Suppressor macrophage (primary cell): Measurements from ENCODE around the gene TMEM271.
"Not testable (repeated sequence)": the region's sequence is repeated elsewhere in the genome, so short reads cannot be mapped to it uniquely, and the experiment has no call there.

ENCODE experiments used
- DNase-seq, 4 experiments: peaks; one replicate each; pipeline ENCODE4 v3.0.0-alpha.2; 2020 to 2022

TMEM271 gene

DNA sequence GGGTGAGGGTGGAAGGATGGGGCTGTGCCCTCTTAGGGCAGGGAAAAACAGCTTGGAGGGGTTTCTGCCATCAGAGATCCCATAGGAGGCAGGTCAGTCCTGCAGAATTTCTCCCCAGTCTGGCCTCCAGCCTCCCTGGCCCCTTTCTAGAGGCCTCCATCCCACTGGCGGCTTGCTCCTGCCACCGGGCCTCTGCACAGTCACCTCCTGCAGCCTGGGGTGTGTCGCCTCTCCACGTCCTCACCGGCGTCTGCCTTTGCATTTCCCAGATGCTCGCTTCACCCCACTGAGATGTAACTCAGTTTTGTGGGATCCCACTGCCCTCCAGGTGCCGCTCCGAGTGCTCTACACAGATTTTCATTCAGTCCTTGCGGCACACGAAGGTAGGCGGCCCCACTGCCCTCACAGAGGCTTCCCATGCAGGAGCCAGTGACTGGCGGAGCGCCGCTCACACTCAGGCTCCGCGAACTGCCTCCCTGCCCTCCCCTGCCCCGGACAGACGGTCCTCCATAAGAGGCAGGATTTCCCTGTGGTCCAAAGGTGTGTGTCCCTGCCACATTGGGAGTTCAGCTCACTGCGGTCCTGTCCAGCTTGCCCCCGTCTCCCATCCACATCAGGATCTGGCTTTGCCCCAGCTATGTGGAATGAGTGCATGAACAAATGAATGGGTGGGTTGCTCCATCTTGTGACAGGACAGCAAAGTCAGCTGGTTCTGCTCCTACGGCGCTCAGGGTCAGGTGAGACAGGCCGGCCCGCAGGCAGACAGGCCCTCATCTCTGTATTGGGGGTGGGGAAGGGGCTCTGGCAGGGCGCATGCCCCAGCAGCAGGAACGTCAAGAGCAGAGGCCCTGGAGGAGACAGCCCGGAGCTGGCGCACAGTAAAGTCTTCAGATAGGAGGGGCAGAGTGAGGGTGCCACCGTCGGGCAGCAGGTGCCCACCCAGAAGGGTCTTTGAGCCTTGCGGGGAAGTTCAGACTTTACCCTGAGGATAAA lies 2.7 kb upstream of the TMEM271 start:
- DNase-seq, result no peak

- peak in 1 of 4 experiments; percentile 2 for DNase-seq
Observed at GRCh38 chr4:577499-578450, 1.7 kb upstream of the TMEM271 start.

DNA sequence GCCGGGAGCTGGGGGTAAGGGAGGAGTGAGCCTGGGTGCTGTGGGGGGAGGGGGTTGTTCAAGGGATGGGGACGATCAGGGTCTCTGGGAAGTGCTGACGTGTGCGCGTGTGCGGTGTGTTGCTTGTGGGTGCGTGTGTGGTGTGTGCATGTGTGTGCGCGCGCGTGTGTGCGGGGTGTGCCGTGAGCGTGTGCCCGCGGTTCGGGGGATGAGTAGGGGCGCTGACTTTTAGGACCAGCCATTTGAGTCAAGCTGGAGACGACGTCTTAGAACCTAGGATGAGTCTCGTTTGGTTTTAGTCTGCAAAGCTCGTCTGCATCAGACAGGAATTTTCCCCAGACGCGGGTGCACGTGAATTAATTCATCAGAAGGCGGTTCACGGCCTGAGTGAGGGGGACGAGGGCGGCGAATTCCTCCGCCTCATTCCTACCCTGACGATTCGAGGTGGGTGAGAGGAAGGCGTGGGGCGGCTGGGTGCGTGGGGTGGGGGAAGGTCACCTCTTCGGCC lies 950 bp upstream of the TMEM271 start:
- no peak for DNase-seq

DNA sequence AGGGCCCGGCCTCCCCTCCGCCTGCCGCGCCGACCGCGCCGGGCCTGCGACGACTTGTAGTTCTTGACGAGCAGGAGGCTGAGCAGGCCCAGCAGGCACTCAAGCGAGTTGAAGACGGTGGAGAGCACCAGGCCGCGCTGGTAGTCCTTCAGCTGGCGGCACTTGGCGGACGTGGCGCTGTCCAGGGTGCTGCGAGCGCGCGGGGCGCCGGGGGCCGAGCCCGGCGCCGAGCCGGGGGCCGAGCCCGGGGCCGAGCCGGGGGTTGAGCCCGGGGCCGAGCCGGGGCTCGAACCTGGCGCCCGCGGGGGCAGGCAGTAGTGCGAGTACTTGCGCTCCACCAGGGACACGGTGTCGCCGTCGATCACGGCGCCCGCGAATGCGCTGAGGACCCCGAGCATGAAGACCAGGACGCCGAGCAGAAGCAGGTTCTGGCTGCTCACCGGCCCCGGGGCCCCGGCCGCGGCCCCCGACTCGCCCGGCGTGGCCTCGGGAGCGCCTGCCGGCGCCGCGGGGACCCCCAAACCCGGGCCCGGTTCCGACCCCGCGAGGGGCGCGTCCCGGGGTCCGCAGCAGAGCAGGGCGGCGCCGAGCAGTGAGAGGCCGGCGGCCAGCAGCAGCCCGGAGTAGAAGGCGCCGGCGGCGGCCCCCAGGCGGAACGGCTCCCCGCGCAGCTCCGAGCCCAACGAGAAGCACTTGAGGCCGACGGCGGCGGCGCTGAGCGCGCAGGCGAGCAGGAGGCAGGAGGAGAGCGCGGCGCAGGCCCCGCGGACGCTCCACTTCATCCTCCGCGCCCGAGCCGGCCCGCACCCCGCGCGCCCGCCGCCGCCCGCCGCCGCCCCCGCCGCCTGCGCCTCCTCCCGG lies 584 bp downstream of the TMEM271 start:
- peak in 3 of 4 experiments; percentile 15 to 52 (median 29) for DNase-seq

GRCh38 chr4:574346-575161 lies 1.5 kb downstream of the TMEM271 start:
- no peak for DNase-seq

GRCh38 chr4:573122-573892 lies 2.8 kb downstream of the TMEM271 start:
- no peak for DNase-seq

DNA sequence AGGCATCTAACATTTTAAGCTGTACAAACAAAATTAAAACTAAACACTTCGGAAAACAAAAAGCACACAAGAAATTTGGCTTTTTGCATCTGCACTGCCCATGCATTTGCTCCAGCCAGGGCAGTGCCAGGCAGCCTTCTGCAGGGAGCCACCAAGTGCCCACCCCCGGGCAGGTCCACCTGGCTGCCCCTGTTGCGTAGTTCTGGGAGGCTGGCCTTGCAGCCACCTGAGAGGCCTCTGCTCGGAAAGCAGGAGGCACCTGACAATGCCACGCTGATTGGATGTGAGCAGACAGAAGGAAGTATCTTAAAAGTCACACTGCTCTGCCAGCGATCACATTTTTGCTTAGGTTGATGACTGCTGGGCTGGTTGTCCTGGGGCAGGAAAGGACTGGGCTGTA lies 3.5 kb downstream of the TMEM271 start:
- no peak for DNase-seq

- no peak for DNase-seq
Observed at GRCh38 chr4:571838-572572, 4.1 kb downstream of the TMEM271 start.

DNA sequence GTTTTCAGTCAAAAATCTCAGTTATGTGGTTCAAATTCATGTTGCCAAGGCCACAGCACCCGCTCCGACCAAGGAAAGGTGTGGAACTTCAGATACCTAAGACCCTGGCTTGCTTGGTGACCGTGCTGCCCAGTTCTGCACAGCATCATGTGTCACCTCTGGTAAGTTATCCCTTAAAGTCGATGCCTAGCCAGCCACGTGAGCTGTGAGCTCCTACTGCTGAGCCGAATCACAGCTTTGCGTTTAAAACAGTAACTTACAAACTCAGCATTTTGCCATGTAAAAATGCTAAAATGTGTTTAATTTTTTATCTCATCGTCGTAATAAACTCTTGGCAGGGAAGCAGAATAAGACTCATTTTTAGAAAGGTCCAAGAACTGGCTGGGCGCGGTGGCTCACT lies 5.3 kb downstream of the TMEM271 start:
- DNase-seq, result no peak

- DNase-seq, result no peak
Observed at GRCh38 chr4:569958-570667, 6.0 kb downstream of the TMEM271 start.

DNA sequence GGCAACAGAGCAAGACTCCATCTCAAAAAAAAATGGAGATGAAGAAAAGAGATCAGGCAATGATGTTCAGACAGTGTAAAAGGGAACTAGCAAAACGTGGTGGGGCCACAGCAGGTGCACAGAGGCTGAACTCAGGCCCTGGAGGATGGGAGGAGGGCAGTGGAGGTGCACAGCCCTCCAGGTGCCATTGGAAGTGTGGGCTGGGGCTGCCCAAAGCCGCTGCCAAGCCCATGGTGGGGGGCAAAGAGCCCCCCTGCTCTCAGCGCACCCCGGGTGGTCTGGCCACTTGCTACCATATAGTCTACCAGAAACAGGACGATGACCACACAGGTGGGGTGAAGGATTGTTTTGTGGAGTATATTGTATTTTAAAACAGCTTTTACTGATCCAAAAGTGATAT lies 7.1 kb downstream of the TMEM271 start:
- no peak for DNase-seq

DNA sequence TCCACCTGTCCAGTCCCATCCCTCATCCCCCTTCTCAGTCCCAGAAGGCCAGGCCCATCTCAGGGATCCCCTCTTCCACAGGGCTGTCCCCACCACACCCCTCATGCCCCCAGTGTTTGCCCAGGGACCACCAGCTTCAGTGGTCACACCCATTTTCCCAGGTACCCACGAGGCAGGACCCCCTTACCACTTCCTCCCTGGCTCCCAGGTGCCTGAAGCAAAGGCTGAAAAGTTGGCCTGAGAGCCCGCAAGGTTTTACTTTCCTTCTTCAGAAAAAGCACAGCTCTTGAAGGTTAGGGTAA lies 7.8 kb downstream of the TMEM271 start:
- no peak for DNase-seq

DNA sequence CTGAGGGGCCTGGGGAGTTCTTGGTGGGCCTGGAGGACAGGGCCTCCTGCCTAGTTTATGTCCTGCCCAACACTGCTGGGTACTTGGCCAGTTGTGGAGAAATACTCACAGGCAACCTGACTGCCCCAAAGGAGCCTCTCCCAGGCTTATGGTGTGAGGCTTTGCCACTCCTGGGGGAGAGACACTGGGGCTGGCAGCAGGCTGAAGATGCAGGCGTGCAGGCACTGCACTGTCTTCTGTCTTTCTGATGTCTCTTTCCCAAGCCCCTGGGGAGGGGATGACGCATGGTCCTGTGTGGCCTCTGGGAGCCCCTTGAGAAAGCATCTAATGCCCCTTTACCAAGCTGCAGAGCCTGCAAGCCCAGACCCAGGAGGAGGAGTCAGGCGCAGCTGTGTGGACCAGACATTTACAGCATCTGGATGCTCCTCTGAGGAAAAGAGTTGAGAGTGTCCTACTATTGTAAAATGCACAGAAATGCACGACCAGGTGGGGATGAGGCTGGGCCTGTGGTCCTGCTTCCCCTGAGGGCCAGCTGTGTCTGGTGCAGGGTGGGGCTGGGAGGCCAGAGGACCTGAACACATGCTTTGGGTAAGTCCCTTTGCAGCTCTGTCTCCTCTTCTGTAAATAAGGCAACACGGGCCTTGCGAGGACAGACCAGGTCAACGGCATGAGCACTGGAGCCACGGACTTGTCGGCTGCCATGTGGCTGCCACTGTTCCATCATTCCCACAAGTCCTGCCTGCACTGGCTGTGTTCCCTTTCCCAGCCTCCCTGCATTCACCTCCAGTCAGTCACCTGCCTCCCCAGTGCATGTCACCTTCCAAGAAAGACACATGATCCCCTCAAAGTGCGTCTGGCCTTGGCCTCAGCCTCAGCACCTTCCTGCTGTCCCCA lies 8.4 kb downstream of the TMEM271 start:
- DNase-seq, result no peak

- no peak for DNase-seq
Observed at GRCh38 chr4:566508-567295, 9.4 kb downstream of the TMEM271 start.

DNA sequence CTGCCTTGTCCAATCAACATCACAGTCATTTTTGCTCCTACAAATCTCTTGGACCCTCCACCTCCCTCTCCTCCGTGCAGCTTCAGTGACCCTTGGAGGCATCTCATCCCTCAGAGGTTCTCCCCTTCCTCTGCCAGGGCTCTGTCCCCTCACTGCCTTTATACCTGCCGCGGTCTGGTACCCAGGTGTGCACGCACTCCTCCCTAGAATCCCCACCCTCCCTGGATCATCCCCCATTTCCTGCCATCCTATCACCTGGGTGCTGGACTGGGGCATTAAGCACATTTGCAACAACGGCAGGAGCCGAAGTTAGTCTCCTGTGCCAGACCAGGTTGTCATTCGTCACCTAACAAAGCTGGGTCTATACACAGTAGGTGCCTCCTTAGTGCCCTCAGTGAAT lies 10.1 kb downstream of the TMEM271 start:
- DNase-seq, result no peak

DNA sequence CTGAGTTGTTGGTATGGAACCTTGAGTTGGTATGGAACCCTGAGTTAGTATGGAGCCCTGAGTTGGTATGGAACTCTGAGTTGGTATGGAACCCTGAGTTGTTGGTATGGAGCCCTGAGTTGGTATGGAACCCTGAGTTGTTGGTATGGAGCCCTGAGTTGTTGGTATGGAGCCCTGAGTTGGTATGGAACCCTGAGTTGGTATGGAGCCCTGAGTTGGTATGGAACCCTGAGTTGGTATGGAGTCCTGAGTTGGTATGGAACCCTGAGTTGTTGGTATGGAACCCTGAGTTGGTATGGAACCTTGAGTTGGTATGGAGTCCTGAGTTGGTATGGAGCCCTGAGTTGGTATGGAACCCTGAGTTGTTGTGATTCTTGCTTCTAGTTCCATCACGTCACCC lies 10.5 kb downstream of the TMEM271 start:
- not testable (repeated sequence) for DNase-seq

DNA sequence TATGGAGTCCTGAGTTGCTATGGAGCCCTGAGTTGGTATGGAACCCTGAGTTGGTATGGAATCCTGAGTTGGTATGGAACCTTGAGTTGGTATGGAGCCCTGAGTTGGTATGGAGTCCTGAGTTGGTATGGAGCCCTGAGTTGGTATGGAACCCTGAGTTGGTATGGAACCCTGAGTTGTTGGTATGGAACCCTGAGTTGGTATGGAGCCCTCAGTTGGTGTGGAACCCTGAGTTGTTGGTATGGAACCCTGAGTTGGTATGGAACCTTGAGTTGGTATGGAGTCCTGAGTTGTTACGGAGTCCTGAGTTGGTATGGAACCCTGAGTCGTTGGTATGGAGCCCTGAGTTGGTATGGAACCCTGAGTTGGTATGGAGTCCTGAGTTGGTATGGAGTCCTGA lies 13.6 kb downstream of the TMEM271 start:
- DNase-seq, result not testable (repeated sequence)
